Suprapubic skin (tissue), 4 donors: Measurements from ENCODE around the gene LGMN. TPM values are rescaled to one million over a fixed set of nuclear protein-coding genes. Genes with fewer than 3 reads are reported as not detected.

ENCODE experiments used
- DNase-seq, 2 donors: peaks; one replicate each; pipeline ENCODE4 v3.0.0-alpha.2; 2019; ENCODE audit warnings: low spot score in 2 of 2
- H3K27ac ChIP-seq: fragments of 200-600 bp; sonication (generic); one replicate; pipeline ENCODE4 v1.5.1; 2019
- H3K27me3 ChIP-seq: fragments of 200-600 bp; sonication (generic); one replicate; pipeline ENCODE4 v1.5.1; 2019
- H3K36me3 ChIP-seq: fragments of 200-600 bp; sonication (generic); one replicate; pipeline ENCODE4 v1.5.1; 2019
- H3K4me1 ChIP-seq: fragments of 200-600 bp; sonication (generic); one replicate; pipeline ENCODE4 v1.5.1; 2019
- H3K4me3 ChIP-seq: fragments of 200-600 bp; sonication (generic); one replicate; pipeline ENCODE4 v1.5.1; 2019; ENCODE audit warnings: mild to moderate bottlenecking
- H3K9me3 ChIP-seq: fragments of 200-600 bp; sonication (generic); one replicate; pipeline ENCODE4 v1.5.1; 2019
- CTCF ChIP-seq, 2 donors: fragments of 200-600 bp in 1 of 2; fragments of 450-650 bp in 1 of 2; sonication (generic) in 1 of 2; IDR thresholded peaks; one replicate each; pipeline ENCODE4 v1.5.1; 2016 to 2019; ENCODE audit warnings: antibody characterized with exemption in 2 of 2, mild to moderate bottlenecking in 1 of 2, moderate library complexity in 1 of 2
- EP300 ChIP-seq: sonication (generic); formaldehyde crosslinking; IDR thresholded peaks from one replicate; pipeline ENCODE4 v1.6.1; 2017; ENCODE audit warnings: antibody characterized with exemption
- POLR2A ChIP-seq, 2 donors: fragments of 450-650 bp; IDR thresholded peaks; one replicate each; pipeline ENCODE4 v1.6.1; 2017; ENCODE audit warnings: antibody characterized with exemption in 2 of 2, mild to moderate bottlenecking in 2 of 2, moderate library complexity in 2 of 2
- POLR2AphosphoS5 ChIP-seq, 3 donors: sonication (generic); formaldehyde crosslinking; IDR thresholded peaks; one replicate each; pipeline ENCODE4 v1.6.1; 2017; ENCODE audit warnings: antibody characterized with exemption in 3 of 3
- WGBS: methylation state at CpG from one replicate; pipeline ENCODE4 v1.1.5; 2018; 5-methylcytosine and 5-hydroxymethylcytosine counted together
- total RNA-seq, 4 donors: library from RNA; depleted of rRNA; stranded (reverse); fragments of >200 nt; gene quantifications; one replicate each; pipeline ENCODE4 v1.1.0, GENCODE V29; 2016

LGMN gene
- 10 to 100 TPM; 35.8 to 41.9 (median 39.2) TPM for total RNA-seq

- H3K36me3 ChIP-seq: no peaks in the 10 kb centered on the region
- H3K27me3 ChIP-seq: no peaks in the 10 kb centered on the region
- H3K9me3 ChIP-seq: no peaks in the 10 kb centered on the region
- H3K4me3 ChIP-seq: peak within 1 kb of the TSS; percentile 84
- H3K27ac ChIP-seq: peak within 1 kb of the TSS; percentile 79
- WGBS: 1% methylated on average over 35 of the region's 50 CpGs
- no peak for TF ChIP-seq CTCF (IDR thresholded peaks at IDR 0.05)
- TF ChIP-seq POLR2A (IDR thresholded peaks at IDR 0.05): peak; percentile 63 to 95
- no peak for TF ChIP-seq EP300
- peak in 2 of 3 donors; percentile 81 to 91 for TF ChIP-seq POLR2AphosphoS5 (IDR thresholded peaks at IDR 0.05)
- peak; percentile 97 to 98 for DNase-seq
- H3K4me1 ChIP-seq: peaks cover 12% of the 10 kb centered on the region
These were observed at the start of gene LGMN for GRCh38 chr14:92748259-92749016. LGMN (minus strand) TSS chr14:92748627; CDS start chr14:92732786, 15,841 bp downstream.

- peak overlapping the region; percentile 65 for H3K4me3 ChIP-seq
- TF ChIP-seq EP300 (no peak), CTCF (IDR thresholded peaks at IDR 0.05) (no peak), POLR2AphosphoS5 (IDR thresholded peaks at IDR 0.05) (no peak), POLR2A (IDR thresholded peaks at IDR 0.05) (no peak)
- WGBS: 49% methylated on average over 6 of the region's 6 CpGs
- H3K9me3 ChIP-seq: peaks cover under 1% of the 10 kb centered on the region
- peaks cover 15% of the 10 kb centered on the region for H3K36me3 ChIP-seq
- DNase-seq: no peak
- no peaks in the 10 kb centered on the region for H3K27me3 ChIP-seq
- H3K27ac ChIP-seq: peak overlapping the region; percentile 80
- H3K4me1 ChIP-seq: peaks cover 32% of the 10 kb centered on the region
These were observed 46.5 kb upstream of the LGMN start for GRCh38 chr14:92794961-92795360.

GRCh38 chr14:92794547-92794941 is 46.1 kb upstream of the LGMN start:
- DNase-seq: peak in 1 of 2 donors; percentile 77
- peaks cover 28% of the 10 kb centered on the region for H3K4me1 ChIP-seq
- H3K4me3 ChIP-seq: peak overlapping the region; percentile 65
- no peaks in the 10 kb centered on the region for H3K27me3 ChIP-seq
- TF ChIP-seq POLR2A (IDR thresholded peaks at IDR 0.05) (no peak), EP300 (no peak), POLR2AphosphoS5 (IDR thresholded peaks at IDR 0.05) (no peak), CTCF (IDR thresholded peaks at IDR 0.05) (no peak)
- H3K36me3 ChIP-seq: peaks cover 15% of the 10 kb centered on the region
- H3K9me3 ChIP-seq: peaks cover 5% of the 10 kb centered on the region
- peak overlapping the region; percentile 80 for H3K27ac ChIP-seq
- 0% methylated on average over 19 of the region's 20 CpGs for WGBS

GRCh38 chr14:92793709-92794546 is 45.5 kb upstream of the LGMN start, which contains the start of gene GOLGA5:
GOLGA5 (plus strand) TSS chr14:92794305; CDS start chr14:92797438, 3,133 bp downstream.
- TF ChIP-seq POLR2AphosphoS5 (IDR thresholded peaks at IDR 0.05) (peak; percentile 51 to 97 (median 78)), CTCF (IDR thresholded peaks at IDR 0.05) (no peak), POLR2A (IDR thresholded peaks at IDR 0.05) (peak in 1 of 2 donors; percentile 74), EP300 (no peak)
- Histone ChIP-seq H3K4me3 (peak within 1 kb of the TSS; percentile 65), H3K9me3 (peaks cover 8% of the 10 kb centered on the region), H3K36me3 (peaks cover 15% of the 10 kb centered on the region), H3K27me3 (no peaks in the 10 kb centered on the region), H3K27ac (peak within 1 kb of the TSS; percentile 80), H3K4me1 (peaks cover 28% of the 10 kb centered on the region)
- peak; percentile 98 for DNase-seq
- WGBS: 3% methylated on average over 20 of the region's 71 CpGs
